PFSK-1 (cell line): ENCODE results near the gene ACP5.

Experiments used
- FOXP2 ChIP-seq: optimal IDR thresholded peaks from 2 replicates; pipeline ENCODE3; 2011; ENCODE audit warnings: borderline replicate concordance, control low read depth, inconsistent platforms; ENCODE audit not compliant: insufficient read depth; ENCODE audit errors: extremely low read length, extremely low read depth
- POLR2AphosphoS5 ChIP-seq: IDR thresholded peaks from 2 replicates; pipeline ENCODE4 v1.6.1; 2012; ENCODE audit warnings: low read depth, mild to moderate bottlenecking, control low read depth, low read length, moderate library complexity
- SIN3A ChIP-seq: IDR thresholded peaks from 2 replicates; pipeline ENCODE4 v1.6.1; 2012; ENCODE audit warnings: mild to moderate bottlenecking, low read length, moderate library complexity, borderline replicate concordance; ENCODE audit not compliant: insufficient read depth
- TAF1 ChIP-seq: IDR thresholded peaks from 2 replicates; pipeline ENCODE4 v1.6.1; 2012; ENCODE audit warnings: low read length, control low read depth, borderline replicate concordance; ENCODE audit not compliant: insufficient read depth
- TF ChIP-seq, protein P1 (sequence below), 2 experiments: IDR thresholded peaks; 2 replicates each; pipeline versions ENCODE4 v1.6.1 to v1.8.0; 2011 to 2012; ENCODE audit warnings: low read depth in 2 of 2, low read length in 2 of 2, control low read depth in 1 of 2, inconsistent platforms in 1 of 2, mild to moderate bottlenecking in 1 of 2, moderate library complexity in 1 of 2; ENCODE audit not compliant: insufficient read depth in 1 of 2

Gene ACP5

DNA sequence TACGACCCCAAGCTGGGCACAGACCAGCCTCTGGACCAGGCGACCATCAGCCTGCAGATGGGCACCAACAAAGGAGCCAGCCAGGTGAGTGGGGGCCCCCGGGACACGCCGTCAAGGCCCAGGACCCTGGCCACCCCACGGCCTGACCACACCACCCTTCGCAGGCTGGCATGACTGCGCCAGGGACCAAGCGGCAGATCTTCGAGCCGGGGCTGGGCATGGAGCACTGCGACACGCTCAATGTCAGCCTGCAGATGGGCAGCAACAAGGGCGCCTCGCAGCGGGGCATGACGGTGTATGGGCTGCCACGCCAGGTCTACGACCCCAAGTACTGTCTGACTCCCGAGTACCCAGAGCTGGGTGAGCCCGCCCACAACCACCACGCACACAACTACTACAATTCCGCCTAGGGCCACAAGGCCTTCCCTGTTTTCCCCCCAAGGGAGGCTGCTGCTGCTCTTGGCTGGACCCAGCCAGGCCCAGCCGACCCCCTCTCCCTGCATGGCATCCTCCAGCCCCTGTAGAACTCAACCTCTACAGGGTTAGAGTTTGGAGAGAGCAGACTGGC lies 28.0 kb downstream of the ACP5 start:
- TF ChIP-seq POLR2AphosphoS5 (no peak), SIN3A (no peak), FOXP2 (no peak), TAF1 (no peak)
- TF ChIP-seq, protein P1, sequence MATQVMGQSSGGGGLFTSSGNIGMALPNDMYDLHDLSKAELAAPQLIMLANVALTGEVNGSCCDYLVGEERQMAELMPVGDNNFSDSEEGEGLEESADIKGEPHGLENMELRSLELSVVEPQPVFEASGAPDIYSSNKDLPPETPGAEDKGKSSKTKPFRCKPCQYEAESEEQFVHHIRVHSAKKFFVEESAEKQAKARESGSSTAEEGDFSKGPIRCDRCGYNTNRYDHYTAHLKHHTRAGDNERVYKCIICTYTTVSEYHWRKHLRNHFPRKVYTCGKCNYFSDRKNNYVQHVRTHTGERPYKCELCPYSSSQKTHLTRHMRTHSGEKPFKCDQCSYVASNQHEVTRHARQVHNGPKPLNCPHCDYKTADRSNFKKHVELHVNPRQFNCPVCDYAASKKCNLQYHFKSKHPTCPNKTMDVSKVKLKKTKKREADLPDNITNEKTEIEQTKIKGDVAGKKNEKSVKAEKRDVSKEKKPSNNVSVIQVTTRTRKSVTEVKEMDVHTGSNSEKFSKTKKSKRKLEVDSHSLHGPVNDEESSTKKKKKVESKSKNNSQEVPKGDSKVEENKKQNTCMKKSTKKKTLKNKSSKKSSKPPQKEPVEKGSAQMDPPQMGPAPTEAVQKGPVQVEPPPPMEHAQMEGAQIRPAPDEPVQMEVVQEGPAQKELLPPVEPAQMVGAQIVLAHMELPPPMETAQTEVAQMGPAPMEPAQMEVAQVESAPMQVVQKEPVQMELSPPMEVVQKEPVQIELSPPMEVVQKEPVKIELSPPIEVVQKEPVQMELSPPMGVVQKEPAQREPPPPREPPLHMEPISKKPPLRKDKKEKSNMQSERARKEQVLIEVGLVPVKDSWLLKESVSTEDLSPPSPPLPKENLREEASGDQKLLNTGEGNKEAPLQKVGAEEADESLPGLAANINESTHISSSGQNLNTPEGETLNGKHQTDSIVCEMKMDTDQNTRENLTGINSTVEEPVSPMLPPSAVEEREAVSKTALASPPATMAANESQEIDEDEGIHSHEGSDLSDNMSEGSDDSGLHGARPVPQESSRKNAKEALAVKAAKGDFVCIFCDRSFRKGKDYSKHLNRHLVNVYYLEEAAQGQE (IDR thresholded peaks at IDR 0.05; ENCODE audit: insufficient read depth in 1 of 2, low read depth in 2 of 2, low read length in 2 of 2): no peak

DNA sequence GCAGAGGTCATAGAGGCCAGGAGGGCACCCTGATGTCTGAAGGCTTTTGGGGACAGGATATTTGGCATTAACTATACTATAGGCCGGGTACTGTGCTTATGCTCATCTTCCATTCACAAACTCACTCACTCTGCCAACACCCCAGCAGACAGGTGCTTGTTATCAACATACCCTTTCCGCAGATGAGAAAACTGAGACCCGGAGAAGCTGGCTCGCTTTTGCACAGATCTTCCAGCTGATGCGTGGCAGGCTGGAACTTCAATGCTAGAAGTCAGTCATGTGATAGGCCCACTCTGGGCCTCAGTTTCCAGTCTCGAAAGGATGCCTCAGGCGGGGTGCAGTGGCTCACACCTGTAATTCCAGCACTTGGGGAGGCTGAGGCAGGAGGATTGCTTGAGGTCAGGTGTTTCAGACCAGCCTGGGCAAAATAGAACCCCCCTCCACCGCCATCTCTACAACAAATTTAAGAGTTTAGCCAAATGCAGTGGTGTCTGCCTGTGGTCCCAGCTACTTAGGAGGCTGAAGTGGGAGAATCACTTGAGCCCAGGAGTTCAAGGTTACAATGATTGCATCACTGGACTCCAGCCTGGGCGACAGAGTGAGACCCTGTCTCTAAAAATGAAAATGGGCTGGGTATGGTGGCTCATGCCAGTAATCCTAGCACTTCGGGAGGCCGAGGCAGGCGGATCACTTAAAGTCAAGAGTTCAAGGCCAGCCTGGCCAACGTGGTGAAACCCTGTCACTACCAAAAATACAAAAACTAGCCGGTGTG lies 29.3 kb downstream of the ACP5 start:
- no peak for TF ChIP-seq FOXP2
- TF ChIP-seq POLR2AphosphoS5: no peak
- TF ChIP-seq TAF1: no peak
- no peak for TF ChIP-seq SIN3A
- TF ChIP-seq, protein P1 (IDR thresholded peaks at IDR 0.05; ENCODE audit: insufficient read depth in 1 of 2, low read depth in 2 of 2, low read length in 2 of 2): no peak

DNA sequence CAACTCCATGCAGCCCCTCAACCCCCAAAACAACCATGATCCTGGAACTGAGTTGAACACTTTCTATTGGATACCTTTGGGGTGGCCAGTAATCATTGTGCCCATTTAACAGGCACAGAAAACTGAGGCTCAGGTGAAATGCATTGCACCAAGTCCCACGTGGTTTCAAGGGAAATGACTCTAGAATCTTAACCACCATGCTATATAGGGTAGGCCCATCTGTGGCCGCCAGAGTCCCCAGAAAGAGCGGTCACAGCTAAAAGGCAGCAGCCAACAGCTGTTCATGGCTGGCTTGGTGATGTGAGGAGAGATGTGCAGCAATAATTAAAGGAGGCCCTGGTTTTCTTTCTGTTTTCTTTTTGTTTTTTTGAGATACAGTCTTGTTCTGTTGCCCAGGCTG lies 36.2 kb downstream of the ACP5 start:
- TF ChIP-seq FOXP2 (no peak), TAF1 (no peak), SIN3A (no peak), POLR2AphosphoS5 (no peak)
- TF ChIP-seq, protein P1 (IDR thresholded peaks at IDR 0.05; ENCODE audit: insufficient read depth in 1 of 2, low read depth in 2 of 2, low read length in 2 of 2): no peak

DNA sequence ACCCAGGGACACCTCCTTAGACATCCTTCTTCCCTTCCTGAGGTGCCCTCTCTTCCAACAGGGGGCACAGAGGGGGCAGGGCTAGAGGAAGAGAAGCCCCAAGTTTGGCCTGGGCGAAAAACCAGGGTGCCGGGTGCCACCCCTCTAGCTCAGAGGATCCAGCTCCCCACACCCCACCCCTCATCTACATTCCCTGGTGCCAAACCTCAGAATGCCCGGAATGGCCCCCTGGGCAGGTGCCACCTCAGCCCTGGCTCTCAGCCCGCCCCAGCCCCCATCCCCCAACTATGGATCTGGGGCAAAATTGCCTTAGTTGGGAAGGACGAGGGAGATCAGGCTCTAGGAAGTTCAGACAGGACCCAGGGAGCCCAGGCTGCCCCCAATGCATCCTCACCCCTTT lies 36.8 kb downstream of the ACP5 start:
- TF ChIP-seq SIN3A (no peak), FOXP2 (no peak), POLR2AphosphoS5 (no peak)

DNA sequence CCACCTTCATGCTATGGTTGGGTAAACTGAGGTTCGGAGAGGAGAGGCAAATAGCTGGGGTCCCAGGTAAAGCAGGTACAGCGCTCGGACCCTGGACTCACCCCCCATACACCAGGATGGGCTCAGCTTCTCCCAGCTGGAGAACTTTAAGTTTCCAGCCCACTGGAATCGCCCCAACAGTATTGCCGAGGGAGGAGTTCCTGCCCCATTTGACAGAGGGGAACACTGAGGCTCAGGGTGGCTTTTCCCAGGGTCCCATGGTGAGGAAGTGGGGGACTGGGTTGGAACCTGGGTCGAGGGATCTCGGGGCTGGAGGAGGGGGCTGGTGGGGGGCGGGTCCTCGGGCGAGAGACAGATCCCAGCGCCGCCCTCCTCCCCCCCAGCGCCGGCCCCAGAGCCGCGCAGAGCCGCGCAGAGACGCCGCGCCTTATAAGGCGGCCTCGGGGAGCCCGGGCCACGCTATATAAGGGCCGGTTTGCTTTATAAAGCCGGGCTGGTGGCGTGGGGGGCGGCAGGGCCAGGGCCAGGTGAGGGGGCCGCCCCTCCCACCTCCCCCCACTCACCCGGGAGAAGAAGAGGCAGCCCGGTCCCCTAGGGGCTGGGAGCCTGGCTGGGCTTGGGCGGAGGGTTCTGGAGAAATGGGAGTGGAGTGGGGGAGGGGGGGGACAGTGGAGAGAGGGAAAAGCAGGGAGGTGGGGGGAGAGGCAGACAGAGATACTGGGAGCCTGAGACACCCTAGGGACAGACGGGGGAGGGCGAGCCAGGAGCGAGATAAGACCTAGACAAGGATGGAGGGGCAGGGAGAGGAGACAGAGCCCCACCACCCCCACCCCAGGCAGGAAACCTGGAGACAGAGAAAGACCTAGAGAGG lies 37.7 kb downstream of the ACP5 start:
- TF ChIP-seq POLR2AphosphoS5: no peak
- no peak for TF ChIP-seq TAF1
- TF ChIP-seq FOXP2: no peak
- TF ChIP-seq, protein P1 (IDR thresholded peaks at IDR 0.05; ENCODE audit: insufficient read depth in 1 of 2, low read depth in 2 of 2, low read length in 2 of 2): no peak
- TF ChIP-seq SIN3A: no peak
